DMS153 treated with DMSO at 0.1 percent for 48 hours (cell line): Measurements from ENCODE around the gene EXT2.

Experiments
- DNase-seq: peaks from one replicate; lab custom pipeline; 2025; ENCODE audit not compliant: unreplicated experiment; lab: John Stamatoyannopoulos, UW

Gene EXT2

DNA sequence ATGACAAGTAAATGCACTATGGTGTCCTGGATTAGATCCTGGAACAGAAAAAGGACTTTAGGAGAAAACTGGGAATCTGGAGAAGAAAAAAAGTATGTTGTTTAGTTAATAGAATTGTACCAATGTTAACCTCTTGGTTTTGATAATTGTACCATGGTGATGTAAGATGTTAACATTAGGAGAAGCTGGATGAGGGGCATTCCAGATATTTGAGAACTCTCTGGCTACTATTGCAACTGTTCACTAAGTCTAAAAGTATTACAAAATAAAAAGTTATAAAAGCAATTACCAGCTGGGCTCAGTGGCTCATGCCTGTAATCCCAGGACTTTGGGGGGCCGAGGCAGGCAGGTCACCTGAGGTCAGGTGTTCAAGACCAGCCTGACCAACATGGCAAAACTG is 66.5 kb downstream of the EXT2 start:
- DNase-seq: no peak

- no peak for DNase-seq
Measured at GRCh38 chr11:44162662-44163061, 67.2 kb downstream of the EXT2 start.

- no peak for DNase-seq
Measured at GRCh38 chr11:44165432-44165831, 70.0 kb downstream of the EXT2 start.

DNA sequence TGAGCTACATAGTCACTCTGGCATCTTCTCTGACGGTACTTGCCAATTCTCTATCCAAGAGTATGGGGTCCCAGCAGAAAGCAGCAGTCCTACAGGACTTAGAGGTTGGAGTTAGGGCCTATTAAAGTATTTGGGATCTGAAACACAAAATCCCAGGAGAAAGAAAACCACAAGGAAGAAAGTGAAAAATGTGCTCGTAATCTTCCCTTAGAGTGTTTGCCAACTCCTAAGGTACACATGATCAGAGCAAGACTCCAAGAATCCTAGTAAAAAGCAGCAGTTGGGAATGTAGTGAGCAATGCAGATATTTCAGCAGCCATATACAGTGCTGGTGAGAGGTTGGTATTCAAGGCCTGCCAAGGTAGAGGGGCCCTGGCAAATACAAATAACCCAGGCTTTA is 71.6 kb downstream of the EXT2 start:
- no peak for DNase-seq

- DNase-seq: no peak
Measured at GRCh38 chr11:44171518-44171917, 76.0 kb downstream of the EXT2 start.

- no peak for DNase-seq
Measured at GRCh38 chr11:44172966-44173365, 77.5 kb downstream of the EXT2 start.

GRCh38 chr11:44174842-44175241 is 79.4 kb downstream of the EXT2 start:
- DNase-seq: no peak

DNA sequence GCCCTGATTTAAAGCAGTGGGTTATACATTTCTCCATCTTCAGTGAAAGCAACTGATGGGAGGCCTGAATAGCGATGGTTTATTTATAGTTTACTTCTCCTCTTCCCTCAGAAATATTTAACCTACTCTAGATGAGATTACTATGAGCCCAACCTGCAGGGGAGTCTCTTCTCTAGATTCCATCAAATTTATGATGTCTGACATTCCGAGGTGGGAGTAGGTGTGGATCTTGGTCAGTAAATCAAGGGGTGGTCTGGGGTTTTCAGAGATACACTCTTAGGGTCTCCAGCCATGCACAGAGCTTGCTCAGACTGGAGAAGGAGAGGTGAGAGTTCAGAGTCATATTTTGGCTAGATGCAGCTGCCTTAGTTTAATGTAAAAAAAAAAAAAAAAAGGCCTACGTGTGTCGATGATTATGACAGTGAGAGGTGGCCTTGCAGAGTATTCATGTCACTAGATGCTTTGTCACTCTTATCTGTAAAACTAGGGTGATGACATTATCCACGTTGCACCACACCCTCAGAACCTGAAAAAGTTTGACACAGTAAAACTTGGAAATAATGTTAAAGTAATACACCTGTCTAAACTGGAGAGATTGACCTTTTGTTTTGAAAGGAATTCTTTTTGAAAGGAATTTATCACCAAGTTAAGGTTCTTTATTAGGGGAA is 81.2 kb downstream of the EXT2 start:
- DNase-seq: no peak

- no peak for DNase-seq
Measured at GRCh38 chr11:44177905-44178304, 82.4 kb downstream of the EXT2 start.

DNA sequence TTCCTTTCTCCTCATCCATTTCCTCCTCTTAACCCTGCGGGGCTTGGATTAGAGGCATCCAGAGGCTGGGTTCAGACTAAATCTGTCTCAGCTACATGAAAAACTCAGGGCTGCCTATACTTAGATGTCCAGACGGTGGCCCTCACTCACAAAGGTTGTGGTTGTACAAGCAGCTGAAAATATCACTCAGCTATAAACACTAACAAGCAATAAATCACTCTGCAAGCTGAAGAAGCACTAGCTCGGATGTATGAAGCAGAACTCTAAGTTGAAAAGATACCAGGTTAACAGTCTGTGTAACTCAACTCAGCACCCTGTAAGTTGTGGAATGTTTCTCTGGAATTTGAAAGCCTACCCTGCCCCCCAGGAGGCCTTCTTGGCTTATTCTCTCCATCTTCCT is 82.9 kb downstream of the EXT2 start:
- no peak for DNase-seq

GRCh38 chr11:44179173-44179572 is 83.7 kb downstream of the EXT2 start:
- DNase-seq: no peak

GRCh38 chr11:44180107-44180506 is 84.6 kb downstream of the EXT2 start:
- DNase-seq: no peak

GRCh38 chr11:44185522-44185921 is 90.0 kb downstream of the EXT2 start:
- no peak for DNase-seq

DNA sequence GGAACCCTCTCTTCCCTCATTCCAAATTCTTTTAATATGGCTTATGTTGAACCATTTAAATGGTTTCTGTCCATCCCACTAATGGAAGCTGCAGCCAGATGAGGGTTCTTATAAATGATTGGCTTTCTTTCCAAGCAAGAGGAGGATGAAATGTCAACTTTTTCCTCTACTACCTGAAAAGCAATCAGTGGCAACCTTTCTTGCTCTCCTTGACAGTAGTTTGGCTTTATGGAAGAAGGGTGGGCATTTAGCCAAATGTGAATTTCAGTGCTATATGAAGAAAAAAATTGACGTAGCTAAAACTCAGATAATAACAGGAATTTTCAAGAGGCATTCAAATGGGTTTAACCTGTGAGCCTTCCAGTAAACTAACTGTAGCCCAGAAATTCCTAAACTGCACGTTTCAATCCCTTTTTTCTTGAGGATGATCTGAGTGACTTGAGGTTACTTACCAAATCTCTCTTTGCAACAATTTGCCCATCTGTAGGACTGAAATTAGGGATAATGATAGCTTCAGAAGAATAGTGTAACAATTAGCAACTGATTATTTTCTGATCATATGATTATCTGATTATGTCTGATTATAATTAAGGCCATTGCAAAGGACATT is 90.9 kb downstream of the EXT2 start:
- no peak for DNase-seq

GRCh38 chr11:44188643-44189042 is 93.2 kb downstream of the EXT2 start:
- DNase-seq: no peak

GRCh38 chr11:44189986-44190882 is 94.8 kb downstream of the EXT2 start:
- DNase-seq: no peak

GRCh38 chr11:44190883-44191230 is 95.4 kb downstream of the EXT2 start:
- DNase-seq: no peak

DNA sequence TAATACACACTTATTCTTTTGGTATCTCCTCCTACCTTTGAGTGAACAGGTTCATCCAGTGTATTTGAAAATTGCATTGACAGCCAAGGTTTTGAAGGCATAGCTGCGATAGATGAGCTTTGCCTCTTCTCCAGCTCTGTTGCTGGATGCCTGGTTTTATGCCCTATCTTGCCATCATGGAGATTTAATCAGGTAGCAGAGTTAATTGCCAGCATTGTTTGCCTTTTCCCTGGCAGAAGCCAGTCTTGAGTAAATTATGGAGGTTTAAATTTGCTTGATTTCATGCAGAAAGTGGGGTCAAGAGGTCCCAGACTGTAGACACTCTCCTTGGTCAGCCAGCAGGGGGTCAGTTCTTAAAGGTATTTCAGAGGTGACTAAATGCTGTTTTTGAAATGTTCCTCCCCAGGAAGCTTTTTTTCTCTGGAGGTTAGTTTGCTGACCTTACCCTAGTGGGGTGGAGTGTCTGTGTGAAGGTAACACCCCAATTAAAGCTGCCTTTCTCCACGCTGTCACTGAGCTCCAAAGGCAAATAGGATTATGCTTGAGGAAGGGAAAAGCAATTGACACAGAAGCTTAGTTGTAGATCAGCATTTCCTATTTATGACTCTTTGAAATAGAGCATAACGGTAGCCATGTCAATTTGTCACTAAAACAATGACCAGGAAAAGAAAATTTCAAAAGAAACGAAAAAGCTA is 96.0 kb downstream of the EXT2 start:
- no peak for DNase-seq

GRCh38 chr11:44192017-44192385 is 96.5 kb downstream of the EXT2 start:
- DNase-seq: no peak

GRCh38 chr11:44192462-44193100 is 97.1 kb downstream of the EXT2 start:
- no peak for DNase-seq

GRCh38 chr11:44193856-44194255 is 98.4 kb downstream of the EXT2 start:
- DNase-seq: no peak
